ENCODE results near the gene CSK.
"Not testable (repeated sequence)": the region's sequence is repeated elsewhere in the genome, so short reads cannot be mapped to it uniquely, and the experiment has no call there.

CSK gene

GRCh38 chr15:74770211-74770903 is 11.5 kb upstream of the CSK start:
- DNase-seq (ENCODE audit: low read depth) = no peak

GRCh38 chr15:74773329-74773728 is 8.6 kb upstream of the CSK start:
- DNase-seq (ENCODE audit: low read depth) = no peak

GRCh38 chr15:74773731-74774252 is 8.1 kb upstream of the CSK start:
- no peak for DNase-seq (ENCODE audit: low read depth)

- no peak for DNase-seq (ENCODE audit: low read depth)
Measured at GRCh38 chr15:74775132-74775562, 6.7 kb upstream of the CSK start.

- no peak for DNase-seq (ENCODE audit: low read depth)
Measured at GRCh38 chr15:74775894-74776293, 6.0 kb upstream of the CSK start.

GRCh38 chr15:74776821-74777768 is 4.8 kb upstream of the CSK start:
- no peak for DNase-seq (ENCODE audit: low read depth)

- no peak for DNase-seq (ENCODE audit: low read depth)
Measured at GRCh38 chr15:74777769-74778598, 3.9 kb upstream of the CSK start.

GRCh38 chr15:74778599-74778970 is 3.3 kb upstream of the CSK start:
- DNase-seq (ENCODE audit: low read depth) = no peak

GRCh38 chr15:74779162-74779648 is 2.7 kb upstream of the CSK start:
- DNase-seq (ENCODE audit: low read depth) = no peak

GRCh38 chr15:74780523-74781430 is 1.1 kb upstream of the CSK start:
- DNase-seq (ENCODE audit: low read depth) = no peak

GRCh38 chr15:74782259-74783071 is 585 bp downstream of the CSK start:
- no peak for DNase-seq (ENCODE audit: low read depth)

- no peak for DNase-seq (ENCODE audit: low read depth)
Measured at GRCh38 chr15:74783072-74783807, 1.4 kb downstream of the CSK start.

- DNase-seq (ENCODE audit: low read depth) = no peak
Measured at GRCh38 chr15:74783808-74784175, 1.9 kb downstream of the CSK start.

GRCh38 chr15:74784426-74785193 is 2.7 kb downstream of the CSK start:
- DNase-seq (ENCODE audit: low read depth) = no peak

- DNase-seq (ENCODE audit: low read depth) = no peak
Measured at GRCh38 chr15:74785194-74786032, 3.5 kb downstream of the CSK start.

GRCh38 chr15:74786081-74786480 is 4.2 kb downstream of the CSK start:
- DNase-seq (ENCODE audit: low read depth) = not testable (repeated sequence)

GRCh38 chr15:74786551-74787165 is 4.8 kb downstream of the CSK start:
- no peak for DNase-seq (ENCODE audit: low read depth)
